CD4-positive, alpha-beta memory T cell (primary cell): ENCODE data around the gene INSM2. TPM values are rescaled to one million over a fixed set of nuclear protein-coding genes. Genes with fewer than 3 reads are reported as not detected.

Experiments used
- CTCF ChIA-PET: fragments of 350-600 bp; sonication (Branson Sonifier 250); formaldehyde crosslinking; loops from one replicate; lab custom pipeline; 2021; ENCODE audit warnings: inconsistent platforms; ENCODE audit not compliant: partially characterized antibody; lab: Charles Lee
- POLR2A ChIA-PET: fragments of 350-600 bp; sonication (Branson Sonifier 250); formaldehyde crosslinking; loops from one replicate; lab custom pipeline; 2021; ENCODE audit not compliant: partially characterized antibody; lab: Charles Lee
- DNase-seq, 5 donors: peaks; one replicate each; pipeline versions ENCODE4 v3.0.0 to v3.0.0-alpha.2; 2020 to 2022; ENCODE audit warnings: mixed read lengths in 1 of 5
- H3K27ac ChIP-seq: one replicate; pipeline ENCODE4 v1.7.0; 2013; ENCODE audit warnings: low read depth, low read length
- H3K27me3 ChIP-seq: 2 replicates; pipeline ENCODE4 v1.7.0; 2013; ENCODE audit warnings: mild to moderate bottlenecking, low read length, moderate library complexity; ENCODE audit not compliant: insufficient read depth
- H3K36me3 ChIP-seq: 2 replicates; pipeline ENCODE4 v1.7.0; 2013; ENCODE audit warnings: mild to moderate bottlenecking, low read length, moderate library complexity; ENCODE audit not compliant: insufficient read depth
- H3K4me1 ChIP-seq: 2 replicates; pipeline ENCODE4 v1.7.0; 2013; ENCODE audit warnings: mild to moderate bottlenecking, low read length, moderate library complexity; ENCODE audit not compliant: insufficient read depth
- H3K4me3 ChIP-seq, 2 donors: one replicate each; pipeline ENCODE4 v1.7.0; 2013; ENCODE audit warnings: low read length in 2 of 2, mild to moderate bottlenecking in 1 of 2
- H3K9me3 ChIP-seq, 2 donors: one replicate each; pipeline ENCODE4 v1.7.0; 2013; ENCODE audit warnings: low read length in 2 of 2, control low read depth in 1 of 2; ENCODE audit not compliant: control insufficient read depth in 1 of 2
- H3K27ac Mint-ChIP-seq, 7 donors: one replicate each; pipeline ENCODE4 v1.8.0; 2020 to 2021; ENCODE audit warnings: mixed read lengths in 7 of 7, mild to moderate bottlenecking in 6 of 7, inconsistent platforms in 3 of 7, moderate library complexity in 3 of 7
- H3K27me3 Mint-ChIP-seq, 2 donors: one replicate each; pipeline ENCODE4 v1.8.0; 2020 to 2021; ENCODE audit warnings: mixed read lengths in 2 of 2
- H3K36me3 Mint-ChIP-seq, 2 donors: one replicate each; pipeline ENCODE4 v1.8.0; 2020 to 2021; ENCODE audit warnings: mixed read lengths in 2 of 2, inconsistent platforms in 1 of 2, mild to moderate bottlenecking in 1 of 2
- H3K4me1 Mint-ChIP-seq, 4 donors: one replicate each; pipeline ENCODE4 v1.8.0; 2020 to 2021; ENCODE audit warnings: mixed read lengths in 4 of 4, mild to moderate bottlenecking in 1 of 4
- H3K4me3 Mint-ChIP-seq, 8 donors: one replicate each; pipeline ENCODE4 v1.8.0; 2020 to 2021; ENCODE audit warnings: mixed read lengths in 8 of 8, mild to moderate bottlenecking in 7 of 8, moderate library complexity in 6 of 8, inconsistent platforms in 3 of 8
- H3K9me3 Mint-ChIP-seq, 8 donors: one replicate each; pipeline ENCODE4 v1.8.0; 2020 to 2021; ENCODE audit warnings: mixed read lengths in 8 of 8, mild to moderate bottlenecking in 5 of 8, inconsistent platforms in 3 of 8, moderate library complexity in 1 of 8
- intact Hi-C: fragments of 100-400 bp; cut with micrococcal nuclease; formaldehyde crosslinking; loops from one replicate; pipeline ENCODE4 v1.15.1; 2023
- polyA plus RNA-seq, 2 donors: library from polyadenylated mRNA; unstranded; fragments of 300-500 nt; fragmentation: Illumina TruSeq; gene quantifications; one replicate each; pipeline ENCODE4 v1.2.3, GENCODE V29; 2021
- total RNA-seq, 2 experiments: library from RNA; stranded (reverse); gene quantifications; one replicate each; pipeline ENCODE4 v1.2.3, GENCODE V29; 2021

The INSM2 gene
- total and polyA plus RNA-seq, 4 experiments from 2014 or later, result not detected

- no peak overlapping the region for H3K4me3 ChIP-seq
- Mint-ChIP-seq H3K27ac (no peak overlapping the region), H3K9me3 (peaks cover 0 to 3% (median 0%) of the 10 kb centered on the region in 8 donors), H3K4me1 (no peaks in the 10 kb centered on the region), H3K36me3 (no peaks in the 10 kb centered on the region), H3K27me3 (peaks cover 3 to 8% of the 10 kb centered on the region in 2 donors), H3K4me3 (no peak overlapping the region)
- H3K9me3 ChIP-seq, result no peaks in the 10 kb centered on the region
- intact Hi-C loops, result no loop called here
- no peak overlapping the region for H3K27ac ChIP-seq
- DNase-seq, result no peak
- no peaks in the 10 kb centered on the region for H3K36me3 ChIP-seq
- ChIA-PET POLR2A (no interaction called here), CTCF (no interaction called here)
- no peaks in the 10 kb centered on the region for H3K27me3 ChIP-seq
- no peaks in the 10 kb centered on the region for H3K4me1 ChIP-seq
These were observed 27.0 kb upstream of the INSM2 start for GRCh38 chr14:35506927-35507326.

GRCh38 chr14:35509846-35510245 is 24.1 kb upstream of the INSM2 start:
- H3K4me3 ChIP-seq, result no peak overlapping the region
- Mint-ChIP-seq H3K27me3 (peaks cover 0 to 6% of the 10 kb centered on the region in 2 donors), H3K9me3 (no peaks in the 10 kb centered on the region), H3K36me3 (no peaks in the 10 kb centered on the region), H3K4me3 (no peak overlapping the region), H3K4me1 (no peaks in the 10 kb centered on the region), H3K27ac (no peak overlapping the region)
- H3K9me3 ChIP-seq, result no peaks in the 10 kb centered on the region
- intact Hi-C loops, result no loop called here
- H3K4me1 ChIP-seq, result no peaks in the 10 kb centered on the region
- CTCF ChIA-PET, result no interaction called here
- POLR2A ChIA-PET, result no interaction called here
- no peaks in the 10 kb centered on the region for H3K36me3 ChIP-seq
- H3K27ac ChIP-seq, result no peak overlapping the region
- DNase-seq, result no peak
- H3K27me3 ChIP-seq, result no peaks in the 10 kb centered on the region

- Histone ChIP-seq H3K9me3 (no peaks in the 10 kb centered on the region), H3K27ac (no peak overlapping the region), H3K36me3 (no peaks in the 10 kb centered on the region), H3K4me3 (no peak overlapping the region), H3K4me1 (no peaks in the 10 kb centered on the region), H3K27me3 (no peaks in the 10 kb centered on the region)
- intact Hi-C loops, result no loop called here
- H3K4me1 Mint-ChIP-seq, result no peaks in the 10 kb centered on the region
- CTCF ChIA-PET, result no interaction called here
- peaks cover 3 to 9% of the 10 kb centered on the region in 2 donors for H3K27me3 Mint-ChIP-seq
- no peaks in the 10 kb centered on the region for H3K36me3 Mint-ChIP-seq
- no peak overlapping the region for H3K4me3 Mint-ChIP-seq
- no peak overlapping the region for H3K27ac Mint-ChIP-seq
- no peaks in the 10 kb centered on the region for H3K9me3 Mint-ChIP-seq
- DNase-seq, result no peak
- POLR2A ChIA-PET, result no interaction called here
These were observed 21.2 kb upstream of the INSM2 start for GRCh38 chr14:35512765-35513164.

GRCh38 chr14:35515916-35516315 is 18.0 kb upstream of the INSM2 start:
- H3K9me3 ChIP-seq, result no peaks in the 10 kb centered on the region
- Mint-ChIP-seq H3K9me3 (no peaks in the 10 kb centered on the region), H3K4me1 (no peaks in the 10 kb centered on the region), H3K27ac (no peak overlapping the region), H3K36me3 (no peaks in the 10 kb centered on the region), H3K27me3 (peaks cover 6 to 8% of the 10 kb centered on the region in 2 donors), H3K4me3 (no peak overlapping the region)
- H3K4me1 ChIP-seq, result no peaks in the 10 kb centered on the region
- no peak overlapping the region for H3K4me3 ChIP-seq
- H3K27ac ChIP-seq, result no peak overlapping the region
- CTCF ChIA-PET, result no interaction called here
- H3K36me3 ChIP-seq, result no peaks in the 10 kb centered on the region
- POLR2A ChIA-PET, result no interaction called here
- DNase-seq, result no peak
- intact Hi-C loops, result no loop called here
- H3K27me3 ChIP-seq, result no peaks in the 10 kb centered on the region

- Mint-ChIP-seq H3K9me3 (peaks cover 0 to 7% (median 0%) of the 10 kb centered on the region in 8 donors), H3K27ac (no peak overlapping the region), H3K27me3 (peaks cover 6 to 10% of the 10 kb centered on the region in 2 donors), H3K4me3 (no peak overlapping the region), H3K36me3 (no peaks in the 10 kb centered on the region), H3K4me1 (no peaks in the 10 kb centered on the region)
- H3K27me3 ChIP-seq, result no peaks in the 10 kb centered on the region
- H3K36me3 ChIP-seq, result no peaks in the 10 kb centered on the region
- no peaks in the 10 kb centered on the region for H3K9me3 ChIP-seq
- no peak overlapping the region for H3K4me3 ChIP-seq
- H3K4me1 ChIP-seq, result no peaks in the 10 kb centered on the region
- no peak for DNase-seq
- no peak overlapping the region for H3K27ac ChIP-seq
- intact Hi-C loops, result no loop called here
- CTCF ChIA-PET, result no interaction called here
- POLR2A ChIA-PET, result no interaction called here
These were observed 14.0 kb upstream of the INSM2 start for GRCh38 chr14:35519986-35520385.

- Histone ChIP-seq H3K4me3 (no peak overlapping the region), H3K27me3 (peaks cover under 1% of the 10 kb centered on the region), H3K9me3 (no peaks in the 10 kb centered on the region), H3K27ac (no peak overlapping the region), H3K36me3 (no peaks in the 10 kb centered on the region), H3K4me1 (no peaks in the 10 kb centered on the region)
- Mint-ChIP-seq H3K4me1 (no peaks in the 10 kb centered on the region), H3K9me3 (peaks cover 0 to 7% (median 0%) of the 10 kb centered on the region in 8 donors), H3K36me3 (no peaks in the 10 kb centered on the region), H3K27me3 (peaks cover 19 to 23% of the 10 kb centered on the region in 2 donors), H3K4me3 (no peak overlapping the region), H3K27ac (no peak overlapping the region)
- intact Hi-C loops, result no loop called here
- DNase-seq, result no peak
- CTCF ChIA-PET, result interaction anchor here (1.0 kb wide), 1 partner anchor 36 kb away, joined by 3 read pairs; no protein-coding TSS in a partner anchor
- POLR2A ChIA-PET, result no interaction called here
These were observed 8.3 kb upstream of the INSM2 start for GRCh38 chr14:35525695-35526094.

- no peaks in the 10 kb centered on the region for H3K4me1 Mint-ChIP-seq
- ChIA-PET CTCF (no interaction called here), POLR2A (no interaction called here)
- DNase-seq, result no peak
- H3K4me3 Mint-ChIP-seq, result no peak overlapping the region
- Histone ChIP-seq H3K27ac (no peak overlapping the region), H3K4me3 (no peak overlapping the region), H3K9me3 (no peaks in the 10 kb centered on the region), H3K27me3 (peaks cover 11% of the 10 kb centered on the region), H3K4me1 (no peaks in the 10 kb centered on the region), H3K36me3 (no peaks in the 10 kb centered on the region)
- no peak overlapping the region for H3K27ac Mint-ChIP-seq
- peaks cover 0 to 7% (median 0%) of the 10 kb centered on the region in 8 donors for H3K9me3 Mint-ChIP-seq
- intact Hi-C loops, result no loop called here
- peaks cover 24 to 28% of the 10 kb centered on the region in 2 donors for H3K27me3 Mint-ChIP-seq
- no peaks in the 10 kb centered on the region for H3K36me3 Mint-ChIP-seq
These were observed 7.0 kb upstream of the INSM2 start for GRCh38 chr14:35526962-35527361.
